HEK293 (cell line): ENCODE data around the gene PBX2.

Experiments used
- CTCF ChIA-PET: fragments of 350-600 bp; formaldehyde crosslinking; extraction: SDS; loops from one replicate; lab custom pipeline; 2021; ENCODE audit warnings: antibody characterized with exemption; lab: Yijun Ruan, JAX
- POLR2A ChIA-PET: fragments of 300-600 bp; formaldehyde crosslinking; extraction: SDS; loops from one replicate; lab custom pipeline; 2020; ENCODE audit warnings: antibody characterized with exemption, inconsistent platforms; lab: Yijun Ruan, JAX
- H3K27ac ChIP-seq: fragments of 200-500 bp; sonication (Bioruptor generic); 2 replicates; pipeline ENCODE4 v1.5.1; 2014; ENCODE audit warnings: low read depth, low read length, control low read depth, inconsistent platforms; ENCODE audit errors: extremely low read depth
- H3K36me3 ChIP-seq, 2 experiments: fragments of 200-500 bp in 1 of 2; sonication (Bioruptor generic) in 1 of 2; 1 replicate in 1 of 2; 2 replicates in 1 of 2; pipeline ENCODE4 v1.5.1; 2014 to 2017; ENCODE audit warnings: inconsistent platforms in 2 of 2, low read length in 2 of 2; ENCODE audit not compliant: control insufficient read depth in 2 of 2, insufficient read depth in 1 of 2
- H3K4me1 ChIP-seq: fragments of 200-500 bp; sonication (Bioruptor generic); 2 replicates; pipeline ENCODE4 v1.5.1; 2014; ENCODE audit warnings: mild to moderate bottlenecking, low read length, inconsistent platforms; ENCODE audit not compliant: control insufficient read depth, insufficient read depth
- H3K4me3 ChIP-seq: 2 replicates; pipeline ENCODE4 v1.5.1; 2011; ENCODE audit warnings: low read depth, mild to moderate bottlenecking, control low read depth, low read length, moderate library complexity
- H3K9me3 ChIP-seq: fragments of 200-500 bp; sonication (Bioruptor generic); 2 replicates; pipeline ENCODE4 v1.5.1; 2014; ENCODE audit warnings: low read depth, low read length, inconsistent platforms; ENCODE audit not compliant: control insufficient read depth, insufficient read depth
- GLI4 ChIP-seq: fragments of 450-650 bp; formaldehyde crosslinking; IDR thresholded peaks from 2 replicates; pipeline ENCODE4 v1.5.1; 2016; ENCODE audit warnings: missing biosample characterization, missing genetic modification characterization
- GLIS1 ChIP-seq: fragments of 450-650 bp; formaldehyde crosslinking; IDR thresholded peaks from 2 replicates; pipeline ENCODE4 v1.5.1; 2016; ENCODE audit warnings: missing biosample characterization, missing genetic modification characterization
- HOXC10 ChIP-seq: sonication (generic); formaldehyde crosslinking; IDR thresholded peaks from 2 replicates; pipeline ENCODE4 v1.8.1; 2023; ENCODE audit warnings: mild to moderate bottlenecking, missing genetic modification reagents
- KLF10 ChIP-seq: fragments of 450-650 bp; IDR thresholded peaks from 2 replicates; pipeline ENCODE4 v1.5.1; 2018; ENCODE audit warnings: missing biosample characterization, mild to moderate bottlenecking, missing genetic modification characterization
- KLF7 ChIP-seq: fragments of 450-650 bp; formaldehyde crosslinking; IDR thresholded peaks from 2 replicates; pipeline ENCODE4 v1.5.1; 2016; ENCODE audit warnings: missing biosample characterization, missing genetic modification characterization, borderline replicate concordance
- ZBTB10 ChIP-seq: fragments of 450-650 bp; formaldehyde crosslinking; IDR thresholded peaks from 2 replicates; pipeline ENCODE4 v1.5.1; 2016; ENCODE audit warnings: missing biosample characterization, missing genetic modification characterization
- ZBTB11 ChIP-seq: fragments of 450-650 bp; formaldehyde crosslinking; conservative IDR thresholded peaks from 2 replicates; pipeline ENCODE4 v1.5.1; 2016; ENCODE audit warnings: low read depth, missing biosample characterization, missing genetic modification characterization
- ZBTB8A ChIP-seq: fragments of 450-650 bp; formaldehyde crosslinking; IDR thresholded peaks from 2 replicates; pipeline ENCODE4 v1.5.1; 2016; ENCODE audit warnings: missing biosample characterization, missing genetic modification characterization
- ZEB2 ChIP-seq: fragments of 450-650 bp; formaldehyde crosslinking; IDR thresholded peaks from 2 replicates; pipeline ENCODE4 v1.5.1; 2016; ENCODE audit warnings: missing biosample characterization, missing genetic modification characterization
- ZNF121 ChIP-seq: fragments of 450-650 bp; formaldehyde crosslinking; IDR thresholded peaks from 2 replicates; pipeline ENCODE4 v1.5.1; 2016; ENCODE audit warnings: missing biosample characterization, missing genetic modification characterization
- ZNF175 ChIP-seq: fragments of 450-650 bp; formaldehyde crosslinking; IDR thresholded peaks from 2 replicates; pipeline ENCODE4 v1.5.1; 2016; ENCODE audit warnings: missing biosample characterization, missing genetic modification characterization
- ZNF214 ChIP-seq: fragments of 450-650 bp; formaldehyde crosslinking; IDR thresholded peaks from 2 replicates; pipeline ENCODE4 v1.5.1; 2017; ENCODE audit warnings: missing biosample characterization, mild to moderate bottlenecking, missing genetic modification characterization, borderline replicate concordance
- ZNF221 ChIP-seq: fragments of 450-650 bp; formaldehyde crosslinking; IDR thresholded peaks from 2 replicates; pipeline ENCODE4 v1.5.1; 2017; ENCODE audit warnings: missing biosample characterization, missing genetic modification characterization, borderline replicate concordance
- ZNF223 ChIP-seq: fragments of 450-650 bp; formaldehyde crosslinking; IDR thresholded peaks from 2 replicates; pipeline ENCODE4 v1.5.1; 2016; ENCODE audit warnings: missing biosample characterization, missing genetic modification characterization
- ZNF335 ChIP-seq: fragments of 450-650 bp; formaldehyde crosslinking; conservative IDR thresholded peaks from 2 replicates; pipeline ENCODE4 v1.5.1; 2016; ENCODE audit warnings: missing biosample characterization, missing genetic modification characterization
- ZNF391 ChIP-seq: fragments of 450-650 bp; formaldehyde crosslinking; IDR thresholded peaks from 2 replicates; pipeline ENCODE4 v1.5.1; 2016; ENCODE audit warnings: low read depth, missing biosample characterization, missing genetic modification characterization, borderline replicate concordance
- ZNF394 ChIP-seq: fragments of 450-650 bp; formaldehyde crosslinking; IDR thresholded peaks from 2 replicates; pipeline ENCODE4 v1.5.1; 2016; ENCODE audit warnings: missing biosample characterization, missing genetic modification characterization, mild to moderate bottlenecking, moderate library complexity, borderline replicate concordance
- ZNF398 ChIP-seq: fragments of 450-650 bp; formaldehyde crosslinking; IDR thresholded peaks from 2 replicates; pipeline ENCODE4 v1.5.1; 2017; ENCODE audit warnings: missing biosample characterization, missing genetic modification characterization
- ZNF514 ChIP-seq: fragments of 450-650 bp; formaldehyde crosslinking; IDR thresholded peaks from 2 replicates; pipeline ENCODE4 v1.5.1; 2016; ENCODE audit warnings: missing biosample characterization, missing genetic modification characterization
- ZNF623 ChIP-seq: fragments of 450-650 bp; formaldehyde crosslinking; IDR thresholded peaks from 2 replicates; pipeline ENCODE4 v1.5.1; 2016; ENCODE audit warnings: missing biosample characterization, missing genetic modification characterization
- ZNF747 ChIP-seq: fragments of 450-650 bp; formaldehyde crosslinking; IDR thresholded peaks from 2 replicates; pipeline ENCODE4 v1.5.1; 2016; ENCODE audit warnings: missing biosample characterization, missing genetic modification characterization
- ZSCAN4 ChIP-seq: fragments of 450-650 bp; formaldehyde crosslinking; IDR thresholded peaks from 2 replicates; pipeline ENCODE4 v1.5.1; 2017; ENCODE audit warnings: missing biosample characterization, missing genetic modification characterization
- TF ChIP-seq, protein P1 (sequence below): fragments of 450-650 bp; formaldehyde crosslinking; IDR thresholded peaks from 2 replicates; pipeline ENCODE4 v1.5.1; 2016; ENCODE audit warnings: missing biosample characterization, missing genetic modification characterization

The PBX2 gene

DNA sequence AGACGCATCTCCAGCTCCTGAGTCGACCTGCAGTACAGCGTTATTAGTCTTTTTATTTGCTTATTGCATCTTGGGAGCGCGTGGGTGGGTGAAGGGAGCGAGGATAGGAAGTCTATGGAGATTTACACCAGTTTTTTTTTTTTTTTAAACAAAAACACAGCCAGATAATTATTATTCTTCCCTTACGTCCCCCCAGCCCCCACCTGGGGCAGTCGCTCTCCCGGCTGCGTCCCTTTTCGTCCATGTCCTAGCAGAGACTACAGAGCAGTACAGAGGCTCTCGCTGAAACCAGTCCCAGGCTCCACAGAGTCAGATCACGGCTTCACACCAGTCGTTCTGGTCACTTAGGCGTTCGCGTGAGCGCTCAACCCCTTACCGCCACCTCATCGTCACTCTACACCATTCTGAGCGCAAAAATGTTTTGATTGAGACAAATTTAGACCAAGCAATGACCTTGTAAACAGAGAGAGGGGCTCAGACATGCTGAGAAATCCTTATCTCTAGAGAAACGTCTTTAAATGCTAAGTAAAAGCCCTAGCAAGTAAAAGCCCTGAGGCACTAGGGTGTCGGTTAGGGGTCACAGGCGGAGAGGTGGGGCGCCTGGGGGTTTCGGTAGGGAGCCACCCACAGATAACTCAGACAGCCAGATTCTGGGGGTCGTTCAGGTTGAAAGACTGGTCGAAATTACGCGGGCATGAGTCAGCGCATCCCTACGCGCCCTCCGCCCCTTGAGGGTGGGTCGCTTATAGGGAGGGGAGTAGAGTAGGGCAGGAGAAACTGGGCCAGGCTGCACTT is 37.0 kb downstream of the PBX2 start (continued):
- TF ChIP-seq HOXC10 (CRISPR knock-in tag), result no peak
- TF ChIP-seq ZNF121 (tag by site-specific recombination), result no peak
- no peak for TF ChIP-seq GLI4 (tag by site-specific recombination)
- TF ChIP-seq ZBTB10, result peak; percentile 54; the same call in 1 of the 2 replicates
- no peak for TF ChIP-seq ZNF391 (tag by site-specific recombination)
- TF ChIP-seq ZNF514, result no peak
- TF ChIP-seq GLIS1 (tag by site-specific recombination), result no peak; the same call in 1 of the 2 replicates
- TF ChIP-seq ZNF221 (tag by site-specific recombination), result no peak
- peak; percentile 21; the same call in 1 of the 2 replicates for TF ChIP-seq KLF10
- 0 out of 2 replicates have a peak, but pooled peaks have one; percentile 27 for TF ChIP-seq KLF7 (tag by site-specific recombination)
- no peak for TF ChIP-seq ZNF623 (tag by site-specific recombination)
- TF ChIP-seq ZNF394 (tag by site-specific recombination), result no peak; the same call in 1 of the 2 replicates
- no peak for TF ChIP-seq ZNF175
- TF ChIP-seq ZNF223 (tag by site-specific recombination), result no peak
- no peak for TF ChIP-seq ZNF214 (tag by site-specific recombination)
- TF ChIP-seq, protein P1, sequence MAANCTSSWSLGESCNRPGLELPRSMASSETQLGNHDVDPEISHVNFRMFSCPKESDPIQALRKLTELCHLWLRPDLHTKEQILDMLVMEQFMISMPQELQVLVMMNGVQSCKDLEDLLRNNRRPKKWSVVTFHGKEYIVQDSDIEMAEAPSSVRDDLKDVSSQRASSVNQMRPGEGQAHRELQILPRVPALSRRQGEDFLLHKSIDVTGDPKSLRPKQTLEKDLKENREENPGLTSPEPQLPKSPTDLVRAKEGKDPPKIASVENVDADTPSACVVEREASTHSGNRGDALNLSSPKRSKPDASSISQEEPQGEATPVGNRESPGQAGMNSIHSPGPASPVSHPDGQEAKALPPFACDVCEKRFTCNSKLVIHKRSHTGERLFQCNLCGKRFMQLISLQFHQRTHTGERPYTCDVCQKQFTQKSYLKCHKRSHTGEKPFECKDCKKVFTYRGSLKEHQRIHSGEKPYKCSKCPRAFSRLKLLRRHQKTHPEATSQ (tag by site-specific recombination), result no peak
- no peak for TF ChIP-seq ZSCAN4 (tag by site-specific recombination)
- TF ChIP-seq ZEB2 (tag by site-specific recombination), result peak; percentile 42; the same call in 1 of the 2 replicates
- no peak for TF ChIP-seq ZBTB8A

- POLR2A ChIA-PET, result interaction anchor here (0.6 to 3.4 kb wide), 5 partner anchors 9 to 590 kb away, joined by 3 to 38 read pairs (median 7); partner anchors contain the start of genes AGPAT1, ATF6B, FKBPL and PBX2
- no peak within 1 kb of the TSS for H3K4me3 ChIP-seq
- TF ChIP-seq ZNF335 (tag by site-specific recombination), result no peak
- no peak for TF ChIP-seq ZBTB8A
- no peak for TF ChIP-seq ZNF623 (tag by site-specific recombination)
- no peak for TF ChIP-seq ZBTB11 (tag by site-specific recombination)
- TF ChIP-seq ZNF398, result peak; percentile 92
- TF ChIP-seq ZNF747 (tag by site-specific recombination), result no peak
Measured at GRCh38 chr6:32151863-32152768, 37.9 kb downstream of the PBX2 start, which contains the start of gene PRRT1. Gene PRRT1, minus strand, starts transcription at chr6:32151939. Its CDS starts 112 bp downstream, at chr6:32151827.

More at GRCh38 chr6:32151863-32152768, 37.9 kb downstream of the PBX2 start, which contains the start of gene PRRT1:
- H3K9me3 ChIP-seq, result no peaks in the 10 kb centered on the region
- peaks cover 9 to 20% of the 10 kb centered on the region in 2 experiments; a peak in 2 of 3 replicates for H3K36me3 ChIP-seq
- CTCF ChIA-PET, result interaction anchor here (0.6 to 1.7 kb wide), 8 partner anchors 12 to 702 kb away, joined by 3 to 8 read pairs (median 4); partner anchors contain the start of genes EGFL8 and TAP1
- peak within 1 kb of the TSS; percentile 80 for H3K27ac ChIP-seq
- peaks cover 7% of the 10 kb centered on the region; the same call in 1 of the 2 replicates for H3K4me1 ChIP-seq
